Panc1 (cell line): ENCODE data around the gene MYH7.

Experiments used
- CTCF ChIP-seq: fragments of 450-650 bp; IDR thresholded peaks from 2 replicates; pipeline ENCODE4 v1.5.1; 2017; ENCODE audit warnings: mild to moderate bottlenecking
- POLR2AphosphoS5 ChIP-seq: IDR thresholded peaks from 2 replicates; pipeline ENCODE4 v1.6.1; 2012; ENCODE audit warnings: mild to moderate bottlenecking, low read depth, low read length, moderate library complexity

GRCh38 chr14:23465261-23465660 is 29.8 kb upstream of the MYH7 start:
- no peak for TF ChIP-seq CTCF
- no peak for TF ChIP-seq POLR2AphosphoS5
